GM19397 (cell line): ENCODE measurements around the gene KCNK13.
"Not testable (repeated sequence)": the region's sequence is repeated elsewhere in the genome, so short reads cannot be mapped to it uniquely, and the experiment has no call there.

Experiments used
- ATAC-seq: cut with Tn5 transposase; IDR thresholded peaks from one replicate; pipeline ENCODE4 v1.9.1; 2021; ENCODE audit warnings: mild to moderate bottlenecking, moderate library complexity; ENCODE audit not compliant: unreplicated experiment

The KCNK13 gene

DNA sequence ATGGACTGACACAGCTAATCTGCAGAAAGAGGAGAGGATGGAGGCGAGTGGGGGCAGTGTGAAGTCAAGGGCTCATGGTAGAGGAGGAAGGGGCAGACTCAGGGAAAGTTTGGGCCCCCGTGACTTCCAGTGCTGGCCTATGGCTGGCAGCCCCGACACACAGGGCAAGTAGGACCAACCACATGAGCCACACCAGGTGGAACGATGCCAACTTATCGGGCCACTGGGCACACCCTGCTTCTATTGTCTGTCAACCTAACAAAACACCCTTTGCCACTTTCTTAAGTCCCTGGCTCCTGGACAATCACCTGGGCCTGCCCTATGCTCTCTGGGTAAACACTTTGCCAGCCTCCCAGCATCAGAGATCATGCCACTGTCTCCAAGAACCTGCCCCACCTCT lies 129.4 kb downstream of the KCNK13 start:
- no peak for ATAC-seq

DNA sequence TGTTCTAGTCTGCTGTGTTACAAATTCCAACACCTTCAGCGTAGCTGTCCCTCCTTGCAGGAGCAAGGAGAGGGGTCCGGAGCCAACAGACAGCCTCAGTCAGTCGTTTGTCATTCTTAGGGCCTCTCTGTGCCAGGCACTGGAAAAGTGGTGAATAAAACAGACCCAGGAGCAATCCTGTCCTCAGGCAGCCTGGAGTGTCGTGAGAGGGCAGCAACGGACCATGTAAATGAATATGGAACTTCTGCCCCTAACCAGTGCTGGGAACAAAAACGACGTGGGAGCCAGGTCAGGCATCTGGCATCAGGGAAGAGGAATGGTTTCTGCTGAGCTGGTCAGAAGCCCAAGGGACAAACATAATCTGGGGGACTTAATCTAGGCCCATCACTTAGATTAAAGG lies 129.8 kb downstream of the KCNK13 start:
- no peak for ATAC-seq

DNA sequence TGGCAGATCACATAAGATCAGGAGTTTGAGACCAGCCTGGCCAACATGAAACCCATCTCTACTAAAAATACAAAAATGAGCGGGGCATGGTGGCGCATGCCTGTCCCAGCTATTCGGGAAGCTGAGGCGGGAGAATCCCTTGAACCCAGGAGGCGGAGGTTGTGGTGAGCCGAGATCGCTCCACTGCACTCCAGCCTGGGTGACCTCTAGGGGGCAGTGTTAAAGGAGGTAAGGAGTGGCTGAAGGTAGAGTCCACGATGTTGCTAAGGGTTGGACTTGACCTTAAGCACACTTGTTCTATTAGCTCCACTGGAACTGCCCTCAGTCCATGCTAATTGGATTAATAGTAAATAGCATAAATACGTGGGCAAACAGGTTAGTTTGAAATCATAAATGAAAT lies 132.1 kb downstream of the KCNK13 start:
- ATAC-seq = no peak

DNA sequence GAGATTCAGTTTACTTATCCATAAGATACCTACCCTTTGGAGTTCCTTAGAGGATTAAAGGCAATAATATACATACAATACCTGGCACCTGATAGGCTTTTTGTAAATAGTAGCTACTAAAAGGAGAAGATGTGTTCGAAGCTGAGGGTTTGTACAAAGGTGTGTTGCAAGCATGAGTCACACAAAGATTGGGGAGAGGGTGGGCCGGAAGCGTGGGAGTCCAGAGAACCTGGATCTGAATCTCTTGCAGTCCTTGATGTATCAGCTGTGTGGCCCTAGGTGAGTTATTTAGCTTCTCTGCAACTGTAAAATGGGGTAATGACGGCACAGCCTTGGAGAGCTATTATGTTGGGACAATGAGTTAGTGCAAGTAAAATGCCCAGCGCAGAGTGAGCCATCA lies 132.9 kb downstream of the KCNK13 start:
- no peak for ATAC-seq

DNA sequence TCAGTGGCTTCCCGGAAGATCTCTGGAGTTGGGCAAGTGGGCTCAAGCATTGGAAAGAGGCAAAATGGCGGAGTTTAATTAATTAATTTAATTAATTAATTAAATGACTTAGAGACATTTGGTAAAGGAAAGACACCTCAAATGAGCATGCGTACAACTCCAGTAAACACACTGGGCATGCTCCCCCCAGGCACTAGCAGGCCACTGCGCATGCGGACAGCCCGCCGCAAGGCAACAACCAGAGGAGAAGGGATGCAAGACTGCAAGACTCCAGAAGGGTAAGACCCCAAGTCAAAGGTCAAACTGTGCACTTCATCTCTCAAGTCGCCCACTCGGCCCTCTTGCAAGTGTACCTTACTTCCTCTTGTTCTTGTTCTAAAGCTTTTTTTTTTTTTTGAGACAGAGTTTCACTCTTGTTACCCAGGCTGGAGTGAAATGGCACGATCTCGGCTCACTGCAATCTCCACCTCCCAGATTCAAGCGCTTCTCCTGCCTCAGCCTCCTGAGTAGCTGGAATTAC lies 136.8 kb downstream of the KCNK13 start:
- no peak for ATAC-seq

DNA sequence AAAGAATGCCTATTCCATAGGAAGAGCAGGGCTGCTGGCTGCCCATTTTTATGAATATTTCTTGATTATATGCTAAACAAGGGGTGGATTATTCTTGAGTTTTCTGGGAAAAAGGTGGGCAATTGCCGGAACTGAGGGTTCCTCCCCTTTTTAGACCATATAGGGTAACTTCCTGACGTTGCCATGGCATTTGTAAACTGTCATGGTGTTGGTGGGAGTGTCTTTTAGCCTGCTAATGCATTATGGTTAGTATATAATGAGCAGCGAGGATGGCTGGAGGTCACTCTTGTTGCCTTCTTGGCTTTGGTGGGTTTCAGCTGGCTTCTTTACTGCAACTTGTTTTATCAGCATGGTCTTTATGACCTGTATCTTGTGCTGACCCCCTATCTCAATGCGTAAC lies 138.8 kb downstream of the KCNK13 start:
- ATAC-seq = not testable (repeated sequence)

DNA sequence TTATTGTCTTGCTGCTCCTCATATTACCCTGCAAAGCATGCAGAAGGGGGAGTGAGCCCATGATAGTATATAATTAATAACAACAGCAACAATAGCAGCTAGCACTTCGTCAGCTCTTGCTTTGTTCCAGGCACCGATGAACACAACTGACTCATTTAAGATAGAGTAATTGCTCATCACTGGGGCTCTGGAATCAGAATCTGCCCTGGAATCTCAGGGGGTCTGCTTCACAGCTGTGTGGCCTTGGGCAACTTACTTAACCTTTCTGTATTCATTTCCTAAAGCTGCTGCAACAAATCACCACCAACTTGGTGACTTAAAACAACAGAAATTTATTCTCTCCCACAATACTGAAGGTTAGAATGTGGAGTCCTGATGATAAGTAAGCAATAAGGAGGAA lies 139.6 kb downstream of the KCNK13 start:
- no peak for ATAC-seq

DNA sequence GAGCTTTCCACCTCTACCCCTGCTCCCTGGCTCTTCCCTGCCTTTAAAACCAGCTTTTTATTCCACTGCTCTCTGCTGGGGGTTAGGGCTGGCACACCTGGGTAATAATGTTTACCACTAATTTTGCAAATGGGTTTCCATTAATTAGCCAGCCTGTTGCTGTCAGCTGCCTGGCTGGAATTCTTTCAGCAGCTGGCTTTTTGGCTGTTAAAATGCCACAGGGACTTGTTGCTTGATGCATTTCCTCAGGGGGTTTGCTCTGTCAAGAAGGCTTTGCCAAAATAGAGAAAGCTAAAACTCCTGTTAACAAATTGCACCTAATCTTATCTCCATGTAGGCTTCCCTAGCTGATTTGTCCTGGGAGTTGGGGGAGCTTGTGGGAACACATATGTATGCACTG lies 142.7 kb downstream of the KCNK13 start:
- no peak for ATAC-seq

DNA sequence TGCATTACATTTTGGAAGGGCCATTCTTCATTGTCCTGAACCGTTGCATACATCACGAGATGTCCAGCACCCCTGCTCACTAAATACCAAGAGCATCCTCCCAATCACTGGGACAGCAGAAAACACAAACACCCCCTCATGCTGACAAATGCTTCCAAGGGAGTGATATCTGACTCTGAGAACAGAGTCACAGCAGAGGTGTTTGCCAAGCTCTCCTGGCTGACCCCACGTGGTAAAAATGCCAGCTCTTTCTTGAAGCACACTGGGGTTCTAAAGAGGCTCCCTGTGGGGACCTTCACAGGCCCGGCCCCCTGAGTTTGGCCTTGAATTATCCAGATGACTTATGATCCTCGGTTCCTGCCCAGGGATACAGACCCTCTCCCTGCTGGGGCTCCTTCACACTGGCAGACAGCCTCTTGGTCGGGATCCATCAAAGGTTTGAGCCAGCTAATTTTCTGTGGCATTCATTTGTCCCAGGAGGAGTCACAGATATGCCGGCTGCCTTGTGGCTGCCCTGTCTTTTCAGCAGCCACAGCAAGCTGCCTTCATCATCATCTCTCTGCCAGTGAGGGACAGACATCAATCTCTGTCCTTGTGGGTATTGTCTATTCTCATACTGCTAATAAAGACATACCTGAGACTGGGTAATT lies 151.4 kb downstream of the KCNK13 start:
- ATAC-seq = no peak

DNA sequence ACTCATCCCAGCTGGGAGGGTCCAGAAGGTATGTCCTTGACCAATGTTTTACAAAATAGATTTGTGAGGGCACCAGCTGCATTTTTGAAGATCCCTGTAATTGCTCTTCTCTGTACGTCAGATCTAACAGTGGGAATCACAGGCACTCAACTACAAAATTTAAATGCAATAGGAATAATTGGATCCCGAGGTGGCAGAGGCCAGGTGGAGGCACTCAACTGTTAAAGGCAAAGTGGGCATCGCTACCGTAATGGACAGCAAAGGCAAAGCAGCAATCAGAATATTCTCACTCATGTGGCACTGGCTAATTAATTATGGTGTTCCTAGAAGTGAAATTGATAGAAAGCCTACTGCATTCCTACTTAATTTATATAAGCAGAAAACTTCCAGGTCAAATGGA lies 166.7 kb downstream of the KCNK13 start:
- ATAC-seq = no peak

DNA sequence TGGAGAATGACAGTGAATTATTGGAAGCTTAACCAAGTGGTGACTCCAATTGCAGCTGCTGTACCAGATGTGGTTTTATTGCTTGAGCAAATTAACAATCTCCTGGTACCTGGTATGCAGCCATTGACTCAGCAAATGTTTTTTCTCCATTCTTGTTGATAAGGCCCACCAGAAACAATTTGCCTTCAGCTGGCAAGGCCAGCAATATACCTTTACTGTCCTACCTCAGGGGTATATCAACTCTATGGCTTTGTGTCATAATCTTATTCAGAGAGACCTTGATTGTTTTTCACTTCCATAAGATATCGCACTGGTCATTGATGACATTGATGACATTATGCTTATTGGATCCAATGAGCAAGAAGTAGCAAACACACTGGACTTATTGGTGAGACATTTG lies 168.1 kb downstream of the KCNK13 start:
- not testable (repeated sequence) for ATAC-seq
